H1 (cell line): ENCODE results near the gene CCDC191. TPM values are rescaled to one million over a fixed set of nuclear protein-coding genes. Genes with fewer than 3 reads are reported as not detected.

ENCODE experiments used
- RBBP5 ChIP-seq: IDR thresholded peaks from 2 replicates; pipeline ENCODE4 v1.7.1; 2012; ENCODE audit warnings: low read depth, mild to moderate bottlenecking, inconsistent platforms, low read length, moderate library complexity, borderline replicate concordance
- SAP30 ChIP-seq: fragments of 300-600 bp; sonication (generic); IDR thresholded peaks from 2 replicates; pipeline ENCODE4 v1.7.1; 2012; ENCODE audit warnings: low read length, moderate library complexity, mild to moderate bottlenecking, inconsistent platforms; ENCODE audit not compliant: insufficient read depth, insufficient replicate concordance
- polyA plus RNA-seq, 7 experiments: library from polyadenylated mRNA; depleted of rRNA in 3 of 7; stranded (reverse) in 5 of 7; unstranded in 2 of 7; fragments of >200 nt in 5 of 7; fragments of 200-250 nt in 2 of 7; gene quantifications; 1 replicate in 5 of 7; 2 replicates in 1 of 7; 4 replicates in 1 of 7; pipeline versions ENCODE4 v1.2.1 to v1.2.3, GENCODE V29; 2011 to 2013; ENCODE audit warnings: missing spikeins in 2 of 7, mixed read lengths in 2 of 7
- total RNA-seq: library from RNA; stranded (reverse); fragmentation: NEBNext Ultra II Directional; extraction: Animal tissue kit (Norgen Biotek cat#: 25700); gene quantifications from 2 replicates; pipeline ENCODE4 v1.2.1, GENCODE V29; 2021

CCDC191 gene
- total and polyA plus RNA-seq, 2 of the 8 experiments (the other 6 are each of a cell fraction or from before 2014, with no cell fraction given): 0.65 to 1.3 TPM

DNA sequence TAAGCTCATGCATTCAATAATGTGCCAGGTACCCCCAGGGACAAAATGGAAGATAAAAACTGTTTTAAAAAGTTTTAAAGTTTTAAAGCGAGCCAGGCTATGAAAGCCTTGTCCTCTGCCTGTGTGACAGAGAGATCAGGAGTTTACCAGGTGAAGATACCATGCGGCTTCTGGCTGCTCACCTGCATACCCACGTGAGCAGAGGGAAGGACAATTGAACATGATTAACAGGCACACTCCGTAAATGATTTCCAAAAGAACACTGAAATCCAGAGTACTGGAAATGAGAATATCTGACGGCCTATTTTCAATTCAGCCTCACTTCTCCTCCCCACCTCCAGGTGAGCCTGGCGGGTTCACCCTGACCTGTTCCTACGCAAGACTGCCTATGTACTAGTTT lies 42.1 kb downstream of the CCDC191 start (continued):
- TF ChIP-seq SAP30: no peak
- TF ChIP-seq RBBP5: no peak
